ENCODE data around the gene FNDC3A. TPM values are rescaled to one million over a fixed set of nuclear protein-coding genes. Genes with fewer than 3 reads are reported as not detected.

Gene FNDC3A
- total and polyA plus RNA-seq, 11 donors = 10.1 to 38.3 (median 21.9) TPM

- no peaks in the 10 kb centered on the region for H3K4me1 ChIP-seq
- peaks cover 0 to 12% (median 0%) of the 10 kb centered on the region in 12 donors for H3K9me3 ChIP-seq
- peaks cover 0 to under 1% (median 0%) of the 10 kb centered on the region in 9 donors for H3K27me3 ChIP-seq
- no peaks in the 10 kb centered on the region for H3K36me3 ChIP-seq
- ATAC-seq = no peak
- H3K4me3 ChIP-seq = no peak overlapping the region
- no peak overlapping the region for H3K27ac ChIP-seq
- intact Hi-C loops (cut with DNase I) = no loop called here
- TF ChIP-seq CTCF (IDR thresholded peaks at IDR 0.05) (no peak), POLR2A (IDR thresholded peaks at IDR 0.05) (no peak)
- no peak for DNase-seq
These were observed 37.3 kb upstream of the FNDC3A start for GRCh38 chr13:48938308-48938943.

- H3K4me1 ChIP-seq = no peaks in the 10 kb centered on the region
- TF ChIP-seq POLR2A (IDR thresholded peaks at IDR 0.05) = no peak
- TF ChIP-seq CTCF (IDR thresholded peaks at IDR 0.05) = no peak
- 66 to 93% (median 90%) methylated on average over 2 of the region's 2 CpGs for WGBS, 4 donors
- no peak overlapping the region for H3K27ac ChIP-seq
- DNase-seq (no peak), ATAC-seq (no peak)
- H3K27me3 ChIP-seq = no peaks in the 10 kb centered on the region
- intact Hi-C loops (cut with DNase I) = no loop called here
- H3K4me3 ChIP-seq = no peak overlapping the region
- H3K9me3 ChIP-seq = peaks cover 0 to 6% (median 0%) of the 10 kb centered on the region in 12 donors
- no peaks in the 10 kb centered on the region for H3K36me3 ChIP-seq
These were observed 36.0 kb upstream of the FNDC3A start for GRCh38 chr13:48939728-48940127.

- 45 to 59% (median 51%) methylated on average over 2 of the region's 2 CpGs for WGBS, 4 donors
These were observed 33.6 kb upstream of the FNDC3A start for GRCh38 chr13:48942131-48942530.

GRCh38 chr13:48944221-48944620 is 31.5 kb upstream of the FNDC3A start:
- Histone ChIP-seq H3K36me3 (no peaks in the 10 kb centered on the region), H3K9me3 (no peaks in the 10 kb centered on the region), H3K4me3 (no peak overlapping the region), H3K27ac (no peak overlapping the region), H3K4me1 (no peaks in the 10 kb centered on the region), H3K27me3 (no peaks in the 10 kb centered on the region)
- no peak for ATAC-seq
- intact Hi-C loops (cut with DNase I) = no loop called here
- WGBS, 4 donors = 80 to 91% (median 90%) methylated on average over 3 of the region's 3 CpGs
- DNase-seq = no peak
- TF ChIP-seq CTCF (IDR thresholded peaks at IDR 0.05) (no peak), POLR2A (IDR thresholded peaks at IDR 0.05) (no peak)

More at GRCh38 chr13:48942131-48942530, 33.6 kb upstream of the FNDC3A start:
- Histone ChIP-seq H3K9me3 (no peaks in the 10 kb centered on the region), H3K4me1 (no peaks in the 10 kb centered on the region), H3K4me3 (no peak overlapping the region), H3K27me3 (no peaks in the 10 kb centered on the region), H3K36me3 (no peaks in the 10 kb centered on the region), H3K27ac (no peak overlapping the region)
- ATAC-seq (no peak), DNase-seq (no peak)
- TF ChIP-seq CTCF (IDR thresholded peaks at IDR 0.05) = no peak
- TF ChIP-seq POLR2A (IDR thresholded peaks at IDR 0.05) = no peak
- intact Hi-C loops (cut with DNase I) = no loop called here

Data from heart left ventricle (tissue), 16 donors.